ENCODE measurements around the gene TWIST1.

- TF ChIP-seq CTCF (conservative IDR thresholded peaks at IDR 0.05; ENCODE audit: low read depth in 2 of 2) (no peak), EZH2phosphoT487 (IDR thresholded peaks at IDR 0.05; ENCODE audit: unreplicated experiment) (no peak), EZH2 (IDR thresholded peaks at IDR 0.05; ENCODE audit: low read depth, unreplicated experiment) (no peak)
These were observed 18.2 kb downstream of the TWIST1 start for GRCh38 chr7:19099194-19099593.

All from GM23338 (cell line).